ENCODE results near the gene SLC38A5. TPM values are rescaled to one million over a fixed set of nuclear protein-coding genes. Genes with fewer than 3 reads are reported as not detected.

The SLC38A5 gene
- total and polyA plus RNA-seq, 2 donors (not counting 3 experiments of a cell fraction or from before 2014, with no cell fraction given): 21.6 to 28.8 TPM

DNA sequence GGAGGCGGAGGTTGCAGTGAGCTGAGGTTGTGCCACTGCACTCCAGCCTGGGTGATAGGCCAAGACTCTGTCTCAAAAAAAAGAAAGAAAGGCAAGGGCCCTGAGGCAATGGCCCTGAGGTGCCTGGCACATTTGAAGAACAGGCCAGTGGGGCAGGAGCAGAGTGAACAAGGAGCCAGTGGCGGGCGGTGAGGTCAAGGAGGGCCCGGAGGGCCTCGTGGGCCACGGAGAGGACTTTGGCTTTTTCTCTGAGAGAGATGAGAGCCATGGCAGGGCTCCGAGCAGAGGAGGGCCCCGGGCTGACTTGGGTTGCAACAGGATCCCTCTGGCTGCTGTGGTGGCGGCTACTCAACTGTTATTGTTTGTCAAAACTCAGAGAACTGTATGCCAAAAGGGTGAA is 19.2 kb upstream of the SLC38A5 start:
- H3K9me1 ChIP-seq (replicated peaks; ENCODE audit: control insufficient read depth, extremely low read depth, insufficient read depth, low read length): no peaks in the 10 kb centered on the region
- H3K27ac ChIP-seq (ENCODE audit: insufficient read depth, low read depth, low read length): no peak overlapping the region
- H3K9ac ChIP-seq (replicated peaks; ENCODE audit: extremely low read depth, insufficient read depth, low read length): no peak overlapping the region
- no peak overlapping the region for H2AFZ ChIP-seq (ENCODE audit: low read depth, low read length)
- ChIA-PET POLR2A (no interaction called here), CTCF (no interaction called here)
- intact Hi-C loops (cut with micrococcal nuclease): no loop called here
- peaks cover 7% of the 10 kb centered on the region for H3K4me1 ChIP-seq (ENCODE audit: control insufficient read depth, extremely low read depth, insufficient read depth, low read length)
- no TSS peak for BruUV-seq (replicated peaks)
- no peaks in the 10 kb centered on the region for H3K27me3 ChIP-seq (ENCODE audit: control insufficient read depth in 2 of 2, insufficient read depth in 2 of 2, low read length in 2 of 2)
- H3K4me2 ChIP-seq (ENCODE audit: insufficient read depth, low read length): no peak overlapping the region
- dilution Hi-C loops (cut with MboI; ENCODE audit: extremely low pct_ligation_motif_present, low sequenced_read_pairs): no loop called here
- no peak for DNase-seq (ENCODE audit: low read depth, low spot score)
- TF ChIP-seq GATA2 (IDR thresholded peaks at IDR 0.05; ENCODE audit: insufficient read depth, insufficient read length, low read depth, low read length): no peak
- TF ChIP-seq JUN (IDR thresholded peaks at IDR 0.05; ENCODE audit: borderline replicate concordance, insufficient read depth, insufficient read length, low read depth): no peak
- TF ChIP-seq, protein P1, sequence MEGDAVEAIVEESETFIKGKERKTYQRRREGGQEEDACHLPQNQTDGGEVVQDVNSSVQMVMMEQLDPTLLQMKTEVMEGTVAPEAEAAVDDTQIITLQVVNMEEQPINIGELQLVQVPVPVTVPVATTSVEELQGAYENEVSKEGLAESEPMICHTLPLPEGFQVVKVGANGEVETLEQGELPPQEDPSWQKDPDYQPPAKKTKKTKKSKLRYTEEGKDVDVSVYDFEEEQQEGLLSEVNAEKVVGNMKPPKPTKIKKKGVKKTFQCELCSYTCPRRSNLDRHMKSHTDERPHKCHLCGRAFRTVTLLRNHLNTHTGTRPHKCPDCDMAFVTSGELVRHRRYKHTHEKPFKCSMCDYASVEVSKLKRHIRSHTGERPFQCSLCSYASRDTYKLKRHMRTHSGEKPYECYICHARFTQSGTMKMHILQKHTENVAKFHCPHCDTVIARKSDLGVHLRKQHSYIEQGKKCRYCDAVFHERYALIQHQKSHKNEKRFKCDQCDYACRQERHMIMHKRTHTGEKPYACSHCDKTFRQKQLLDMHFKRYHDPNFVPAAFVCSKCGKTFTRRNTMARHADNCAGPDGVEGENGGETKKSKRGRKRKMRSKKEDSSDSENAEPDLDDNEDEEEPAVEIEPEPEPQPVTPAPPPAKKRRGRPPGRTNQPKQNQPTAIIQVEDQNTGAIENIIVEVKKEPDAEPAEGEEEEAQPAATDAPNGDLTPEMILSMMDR (IDR thresholded peaks at IDR 0.05; ENCODE audit: extremely low read depth in 1 of 2, insufficient read depth in 1 of 2, low read depth in 1 of 2, low read length in 2 of 2): no peak
- no peak for TF ChIP-seq FOS (IDR thresholded peaks at IDR 0.05; ENCODE audit: borderline replicate concordance, insufficient read depth, low read length)
- TF ChIP-seq POLR2A (IDR thresholded peaks at IDR 0.05; ENCODE audit: low read depth, low read length): no peak
- TF ChIP-seq, protein P2, sequence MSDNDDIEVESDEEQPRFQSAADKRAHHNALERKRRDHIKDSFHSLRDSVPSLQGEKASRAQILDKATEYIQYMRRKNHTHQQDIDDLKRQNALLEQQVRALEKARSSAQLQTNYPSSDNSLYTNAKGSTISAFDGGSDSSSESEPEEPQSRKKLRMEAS (IDR thresholded peaks at IDR 0.05; ENCODE audit: insufficient read depth, insufficient read length): no peak
- no peak for TF ChIP-seq POLR2AphosphoS5 (IDR thresholded peaks at IDR 0.05; ENCODE audit: insufficient read depth, low read depth, low read length)
- no peak for TF ChIP-seq MYC (IDR thresholded peaks at IDR 0.05; ENCODE audit: low read depth, low read length)
- no peak for TF ChIP-seq EZH2 (IDR thresholded peaks at IDR 0.05; ENCODE audit: borderline replicate concordance, low read depth, low read length, severe bottlenecking)
- H3K36me3 ChIP-seq (ENCODE audit: control insufficient read depth in 2 of 2, extremely low read depth in 1 of 2, insufficient read depth in 2 of 2, low read length in 2 of 2): peaks cover 0 to 2% of the 10 kb centered on the region in 2 experiments
- FAIRE-seq: no peak
- no peaks in the 10 kb centered on the region for H3K9me3 ChIP-seq (replicated peaks; ENCODE audit: control insufficient read depth, insufficient read depth, low read length)
- H3K79me2 ChIP-seq (ENCODE audit: control insufficient read depth, insufficient read depth, low read length): no peaks in the 10 kb centered on the region
- H3K4me3 ChIP-seq (replicated peaks in 1 of 3; ENCODE audit: insufficient read depth in 1 of 3, low read depth in 1 of 3, low read length in 3 of 3): no peak overlapping the region
- H4K20me1 ChIP-seq (replicated peaks; ENCODE audit: control insufficient read depth, extremely low read depth, insufficient read depth, low read length): no peaks in the 10 kb centered on the region
